OCI-LY3 (cell line): ENCODE data around the gene HHLA2.

Experiments used
- CTCF ChIP-seq: fragments of 200-600, 300-600 bp; sonication (generic); IDR thresholded peaks from 2 replicates; pipeline ENCODE4 v1.5.1; 2014; ENCODE audit warnings: antibody characterized with exemption, low read length, low read depth
- EZH2phosphoT487 ChIP-seq: fragments of 200-600 bp; shearing (Covaris generic); IDR thresholded peaks from 2 replicates; pipeline ENCODE4 v1.6.1; 2018; ENCODE audit warnings: antibody characterized with exemption, mixed run types, low read depth

- TF ChIP-seq CTCF (no peak), EZH2phosphoT487 (no peak)
Observed at GRCh38 chr3:108329508-108329907, 33.2 kb downstream of the HHLA2 start.
